ENCODE data around the gene IFNA13. TPM values are rescaled to one million over a fixed set of nuclear protein-coding genes. Genes with fewer than 3 reads are reported as not detected.

IFNA13 gene
- total and polyA plus RNA-seq, 3 donors from 2014 or later: 0.63 to 1.9 TPM; not detected in 1

GRCh38 chr9:21320465-21320864, 47.4 kb downstream of the IFNA13 start:
- 78 to 86% methylated on average over 2 of the region's 2 CpGs for WGBS, 2 donors
- H3K4me1 ChIP-seq: peaks cover 5% of the 10 kb centered on the region
- H3K27ac ChIP-seq: no peak overlapping the region
- H3K27me3 ChIP-seq: no peaks in the 10 kb centered on the region
- no peak overlapping the region for H3K4me3 ChIP-seq
- TF ChIP-seq CTCF (IDR thresholded peaks at IDR 0.05) (no peak), POLR2A (IDR thresholded peaks at IDR 0.05) (no peak)
- DNase-seq: no peak
- intact Hi-C loops (cut with DNase I; ENCODE audit: low total_unique reads): loop anchor here (10.0 kb wide), 1 partner anchor 474 kb away; no protein-coding TSS in a partner anchor
- no peaks in the 10 kb centered on the region for H3K36me3 ChIP-seq (ENCODE audit: low read depth, missing control alignments)
- H3K9me3 ChIP-seq: no peaks in the 10 kb centered on the region

- no peak overlapping the region for H3K4me3 ChIP-seq
- TF ChIP-seq POLR2A (IDR thresholded peaks at IDR 0.05) (no peak), CTCF (IDR thresholded peaks at IDR 0.05) (peak; percentile 25 to 61 (median 58))
- H3K36me3 ChIP-seq (ENCODE audit: low read depth, missing control alignments): no peaks in the 10 kb centered on the region
- H3K27me3 ChIP-seq: no peaks in the 10 kb centered on the region
- intact Hi-C loops (cut with DNase I; ENCODE audit: low total_unique reads): no loop called here
- no peak overlapping the region for H3K27ac ChIP-seq
- DNase-seq: peak; percentile 65
- 27 to 37% methylated on average over 7 of the region's 7 CpGs for WGBS, 2 donors
- H3K9me3 ChIP-seq: no peaks in the 10 kb centered on the region
- H3K4me1 ChIP-seq: peaks cover 5% of the 10 kb centered on the region
Measured at GRCh38 chr9:21317956-21318923, 49.6 kb downstream of the IFNA13 start.

Other genes with a start within 250 kb of the IFNA13 start
- gene IFNW1, start 226.2 kb downstream of the IFNA13 start, total RNA-seq: not detected
- not detected for gene IFNW1, start 226.2 kb downstream of the IFNA13 start, polyA plus RNA-seq (ENCODE audit: insufficient read depth, low read depth, low replicate concordance)
- not detected for gene IFNA21, start 201.4 kb downstream of the IFNA13 start, total RNA-seq
- not detected for gene IFNA21, start 201.4 kb downstream of the IFNA13 start, polyA plus RNA-seq (ENCODE audit: insufficient read depth, low read depth, low replicate concordance)
- gene IFNA4, start 180.5 kb downstream of the IFNA13 start, total RNA-seq: not detected
- not detected for gene IFNA4, start 180.5 kb downstream of the IFNA13 start, polyA plus RNA-seq (ENCODE audit: insufficient read depth, low read depth, low replicate concordance)
- gene IFNA7, start 165.9 kb downstream of the IFNA13 start, total RNA-seq: not detected
- gene IFNA7, start 165.9 kb downstream of the IFNA13 start, polyA plus RNA-seq (ENCODE audit: insufficient read depth, low read depth, low replicate concordance): not detected
- gene IFNA10, start 160.9 kb downstream of the IFNA13 start, total RNA-seq: not detected
- not detected for gene IFNA10, start 160.9 kb downstream of the IFNA13 start, polyA plus RNA-seq (ENCODE audit: insufficient read depth, low read depth, low replicate concordance)
- not detected for gene IFNA16, start 150.7 kb downstream of the IFNA13 start, total RNA-seq
- not detected for gene IFNA16, start 150.7 kb downstream of the IFNA13 start, polyA plus RNA-seq (ENCODE audit: insufficient read depth, low read depth, low replicate concordance)
- not detected for gene IFNA17, start 139.8 kb downstream of the IFNA13 start, total RNA-seq
- gene IFNA17, start 139.8 kb downstream of the IFNA13 start, polyA plus RNA-seq (ENCODE audit: insufficient read depth, low read depth, low replicate concordance): not detected
- not detected for gene IFNA14, start 128.1 kb downstream of the IFNA13 start, total RNA-seq
- gene IFNA14, start 128.1 kb downstream of the IFNA13 start, polyA plus RNA-seq (ENCODE audit: insufficient read depth, low read depth, low replicate concordance): not detected
- not detected for gene IFNA5, start 62.7 kb downstream of the IFNA13 start, total RNA-seq
- not detected for gene IFNA5, start 62.7 kb downstream of the IFNA13 start, polyA plus RNA-seq (ENCODE audit: insufficient read depth, low read depth, low replicate concordance)
- gene KLHL9, start 32.7 kb downstream of the IFNA13 start, total RNA-seq: 10 to 100 TPM; 17.4 to 19.3 TPM
- gene KLHL9, start 32.7 kb downstream of the IFNA13 start, polyA plus RNA-seq (ENCODE audit: insufficient read depth, low read depth, low replicate concordance): 12.7 TPM
- gene IFNA6, start 17.2 kb downstream of the IFNA13 start, total RNA-seq: under 1 TPM in 1 of 2 donors, not detected in 1; 0.39 TPM
- not detected for gene IFNA6, start 17.2 kb downstream of the IFNA13 start, polyA plus RNA-seq (ENCODE audit: insufficient read depth, low read depth, low replicate concordance)
- 1 to 10 TPM; 1.2 to 1.3 TPM for gene IFNA2, start 17.3 kb upstream of the IFNA13 start, total RNA-seq
- gene IFNA2, start 17.3 kb upstream of the IFNA13 start, polyA plus RNA-seq (ENCODE audit: insufficient read depth, low read depth, low replicate concordance): not detected
- not detected for gene IFNA8, start 41.1 kb upstream of the IFNA13 start, total RNA-seq
- not detected for gene IFNA8, start 41.1 kb upstream of the IFNA13 start, polyA plus RNA-seq (ENCODE audit: insufficient read depth, low read depth, low replicate concordance)
- not detected for gene IFNA1, start 72.4 kb upstream of the IFNA13 start, total RNA-seq
- gene IFNA1, start 72.4 kb upstream of the IFNA13 start, polyA plus RNA-seq (ENCODE audit: insufficient read depth, low read depth, low replicate concordance): not detected
- under 1 TPM in 1 of 2 donors, not detected in 1; 0.47 TPM for gene IFNE, start 114.3 kb upstream of the IFNA13 start, total RNA-seq
- not detected for gene IFNE, start 114.3 kb upstream of the IFNA13 start, polyA plus RNA-seq (ENCODE audit: insufficient read depth, low read depth, low replicate concordance)

Measured in testis (tissue), 3 donors.